ENCODE measurements around the gene HGD. TPM values are rescaled to one million over a fixed set of nuclear protein-coding genes. Genes with fewer than 3 reads are reported as not detected.

The HGD gene
- total and polyA plus RNA-seq, 10 of the 15 experiments (the other 5 are each of a cell fraction or from before 2014, with no cell fraction given), result 0.18 to 0.81 (median 0.40) TPM; not detected in 6

DNA sequence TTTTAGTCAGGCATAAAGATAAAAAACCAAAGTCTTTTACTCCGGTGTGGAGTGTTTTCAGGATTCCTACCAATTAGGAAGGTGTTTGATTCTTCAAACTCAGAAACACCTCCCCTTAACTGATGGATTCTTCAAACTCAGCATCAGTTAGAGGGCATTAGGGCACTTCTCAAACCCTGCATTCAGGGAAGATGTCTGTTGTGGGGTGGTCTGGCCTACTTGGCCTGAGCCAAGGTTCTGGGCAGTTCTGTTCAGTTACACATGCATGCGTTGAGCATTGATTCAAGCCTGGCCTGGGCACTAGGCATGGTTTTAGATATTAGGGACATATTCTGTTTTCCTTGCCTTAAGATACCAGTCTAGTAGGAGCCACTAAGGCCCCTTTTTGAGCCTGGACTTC lies 1.0 kb downstream of the HGD start:
- in situ Hi-C loops (cut with MboI), result no loop called here
- DNase-seq (ENCODE audit: low read depth, low spot score) (no peak), FAIRE-seq (no peak), ATAC-seq (no peak)
- Histone ChIP-seq H3K79me2 (ENCODE audit: control insufficient read depth, insufficient read depth, low read length) (no peaks in the 10 kb centered on the region), H4K20me1 (ENCODE audit: control insufficient read depth, insufficient read depth) (no peaks in the 10 kb centered on the region), H3K36me3 (ENCODE audit: control insufficient read depth in 2 of 2, insufficient read depth in 2 of 2, low read length in 1 of 2) (no peaks in the 10 kb centered on the region), H3K27ac (ENCODE audit: control insufficient read depth, insufficient read depth) (no peak overlapping the region), H3K4me2 (ENCODE audit: control insufficient read depth, insufficient read depth) (no peak overlapping the region), H3K9me3 (replicated peaks; ENCODE audit: control insufficient read depth, insufficient read depth, low read length) (peaks cover 2% of the 10 kb centered on the region; the same call in 1 of the 3 replicates), H3K4me3 (no peak overlapping the region), H3K9ac (ENCODE audit: control insufficient read depth, insufficient read depth, low read length) (no peak overlapping the region), H3K4me1 (ENCODE audit: control insufficient read depth, insufficient read depth, low read length) (peaks cover 12% of the 10 kb centered on the region; the same call in 1 of the 2 replicates), H3K27me3 (replicated peaks in 1 of 2; ENCODE audit: control insufficient read depth in 2 of 2, insufficient read depth in 2 of 2, low read length in 1 of 2) (no peaks in the 10 kb centered on the region), H2AFZ (ENCODE audit: control insufficient read depth, low read depth, low read length) (no peak overlapping the region)
- 95% methylated on average over 2 of the region's 2 CpGs for WGBS (ENCODE audit: insufficient coverage, insufficient replicate concordance, low lambda C conversion rate, missing lambda C conversion rate)
- TF ChIP-seq NR2F1 (conservative IDR thresholded peaks at IDR 0.05) (no peak), FOXK2 (IDR thresholded peaks at IDR 0.05) (no peak), NR2C1 (IDR thresholded peaks at IDR 0.05) (no peak), ATF7 (IDR thresholded peaks at IDR 0.05; ENCODE audit: low read depth) (no peak), CEBPB (IDR thresholded peaks at IDR 0.05; ENCODE audit: borderline replicate concordance in 1 of 2, low read depth in 2 of 2, low read length in 2 of 2) (no peak), CHD4 (IDR thresholded peaks at IDR 0.05) (no peak), JUND (IDR thresholded peaks at IDR 0.05; ENCODE audit: low read depth, low read length) (no peak), KLF5 (IDR thresholded peaks at IDR 0.05; ENCODE audit: partially characterized antibody) (no peak), TBL1XR1 (IDR thresholded peaks at IDR 0.05; ENCODE audit: low read depth, low read length) (no peak), RAD51 (IDR thresholded peaks at IDR 0.05) (no peak), ESRRA (IDR thresholded peaks at IDR 0.05; ENCODE audit: low read length) (no peak), NFYB (IDR thresholded peaks at IDR 0.05; ENCODE audit: insufficient read depth, low read depth, low read length) (no peak), EZH2 (IDR thresholded peaks at IDR 0.05; ENCODE audit: borderline replicate concordance, control insufficient read depth, low read depth, low read length) (no peak)
- TF ChIP-seq, protein P1, sequence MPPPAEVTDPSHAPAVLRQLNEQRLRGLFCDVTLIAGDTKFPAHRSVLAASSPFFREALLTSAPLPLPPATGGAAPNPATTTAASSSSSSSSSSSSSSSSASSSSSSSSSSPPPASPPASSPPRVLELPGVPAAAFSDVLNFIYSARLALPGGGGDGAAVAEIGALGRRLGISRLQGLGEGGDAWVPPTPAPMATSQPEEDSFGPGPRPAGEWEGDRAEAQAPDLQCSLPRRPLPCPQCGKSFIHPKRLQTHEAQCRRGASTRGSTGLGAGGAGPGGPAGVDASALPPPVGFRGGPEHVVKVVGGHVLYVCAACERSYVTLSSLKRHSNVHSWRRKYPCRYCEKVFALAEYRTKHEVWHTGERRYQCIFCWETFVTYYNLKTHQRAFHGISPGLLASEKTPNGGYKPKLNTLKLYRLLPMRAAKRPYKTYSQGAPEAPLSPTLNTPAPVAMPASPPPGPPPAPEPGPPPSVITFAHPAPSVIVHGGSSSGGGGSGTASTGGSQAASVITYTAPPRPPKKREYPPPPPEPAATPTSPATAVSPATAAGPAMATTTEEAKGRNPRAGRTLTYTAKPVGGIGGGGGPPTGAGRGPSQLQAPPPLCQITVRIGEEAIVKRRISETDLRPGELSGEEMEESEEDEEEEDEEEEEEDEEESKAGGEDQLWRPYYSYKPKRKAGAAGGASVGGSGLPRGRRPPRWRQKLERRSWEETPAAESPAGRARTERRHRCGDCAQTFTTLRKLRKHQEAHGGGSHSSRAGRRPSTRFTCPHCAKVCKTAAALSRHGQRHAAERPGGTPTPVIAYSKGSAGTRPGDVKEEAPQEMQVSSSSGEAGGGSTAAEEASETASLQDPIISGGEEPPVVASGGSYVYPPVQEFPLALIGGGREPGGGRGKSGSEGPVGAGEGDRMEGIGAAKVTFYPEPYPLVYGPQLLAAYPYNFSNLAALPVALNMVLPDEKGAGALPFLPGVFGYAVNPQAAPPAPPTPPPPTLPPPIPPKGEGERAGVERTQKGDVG (CRISPR knock-in tag; IDR thresholded peaks at IDR 0.05), result no peak
- TF ChIP-seq, protein P2, sequence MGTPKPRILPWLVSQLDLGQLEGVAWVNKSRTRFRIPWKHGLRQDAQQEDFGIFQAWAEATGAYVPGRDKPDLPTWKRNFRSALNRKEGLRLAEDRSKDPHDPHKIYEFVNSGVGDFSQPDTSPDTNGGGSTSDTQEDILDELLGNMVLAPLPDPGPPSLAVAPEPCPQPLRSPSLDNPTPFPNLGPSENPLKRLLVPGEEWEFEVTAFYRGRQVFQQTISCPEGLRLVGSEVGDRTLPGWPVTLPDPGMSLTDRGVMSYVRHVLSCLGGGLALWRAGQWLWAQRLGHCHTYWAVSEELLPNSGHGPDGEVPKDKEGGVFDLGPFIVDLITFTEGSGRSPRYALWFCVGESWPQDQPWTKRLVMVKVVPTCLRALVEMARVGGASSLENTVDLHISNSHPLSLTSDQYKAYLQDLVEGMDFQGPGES (IDR thresholded peaks at IDR 0.05), result no peak
- TF ChIP-seq, protein P3, sequence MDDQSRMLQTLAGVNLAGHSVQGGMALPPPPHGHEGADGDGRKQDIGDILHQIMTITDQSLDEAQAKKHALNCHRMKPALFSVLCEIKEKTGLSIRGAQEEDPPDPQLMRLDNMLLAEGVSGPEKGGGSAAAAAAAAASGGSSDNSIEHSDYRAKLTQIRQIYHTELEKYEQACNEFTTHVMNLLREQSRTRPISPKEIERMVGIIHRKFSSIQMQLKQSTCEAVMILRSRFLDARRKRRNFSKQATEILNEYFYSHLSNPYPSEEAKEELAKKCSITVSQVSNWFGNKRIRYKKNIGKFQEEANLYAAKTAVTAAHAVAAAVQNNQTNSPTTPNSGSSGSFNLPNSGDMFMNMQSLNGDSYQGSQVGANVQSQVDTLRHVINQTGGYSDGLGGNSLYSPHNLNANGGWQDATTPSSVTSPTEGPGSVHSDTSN (IDR thresholded peaks at IDR 0.05; ENCODE audit: insufficient replicate concordance, low read depth, low read length), result no peak
- TF ChIP-seq, protein P4, sequence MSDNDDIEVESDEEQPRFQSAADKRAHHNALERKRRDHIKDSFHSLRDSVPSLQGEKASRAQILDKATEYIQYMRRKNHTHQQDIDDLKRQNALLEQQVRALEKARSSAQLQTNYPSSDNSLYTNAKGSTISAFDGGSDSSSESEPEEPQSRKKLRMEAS (IDR thresholded peaks at IDR 0.05; ENCODE audit: low read depth, low read length), result no peak
- CTCF ChIA-PET, result no interaction called here
- intact Hi-C loops (cut with micrococcal nuclease; ENCODE audit: unreplicated experiment), result no loop called here
- POLR2A ChIA-PET, result no interaction called here
- SMC1A ChIA-PET (ENCODE audit: uncharacterized antibody, unreplicated experiment), result no interaction called here
- BruUV-seq (replicated peaks), result no TSS peak
- RAD21 ChIA-PET (ENCODE audit: unreplicated experiment), result no interaction called here

All from GM12878 (cell line).